ENCODE results near the gene DUSP9.
"Not testable (repeated sequence)": the region's sequence is repeated elsewhere in the genome, so short reads cannot be mapped to it uniquely, and the experiment has no call there.

The DUSP9 gene

DNA sequence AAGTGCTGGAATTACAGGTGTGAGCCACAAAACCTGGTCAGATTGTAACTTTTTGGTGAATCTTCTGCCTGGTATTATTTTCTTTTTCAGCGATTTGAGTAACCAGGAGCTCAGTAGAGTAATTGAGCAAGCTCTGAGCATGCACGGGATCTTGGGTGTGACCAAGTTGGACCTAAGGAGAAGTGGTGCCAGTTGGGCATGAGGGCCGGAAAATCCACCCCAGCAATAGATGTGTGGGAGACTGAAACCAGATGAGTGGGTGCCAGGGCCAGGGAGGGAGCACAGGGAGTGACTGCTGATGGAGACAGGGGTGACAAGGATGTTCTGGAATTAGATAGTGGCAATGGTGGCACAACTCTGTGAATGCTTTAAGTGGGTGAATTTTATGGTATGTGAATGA, 44.4 kb upstream of the DUSP9 start:
- DNase-seq (no peak), ATAC-seq (ENCODE audit: insufficient read depth, low read depth) (no peak)
- Histone ChIP-seq H3K9ac (ENCODE audit: low read depth, low read length) (no peak overlapping the region), H3K4me3 (ENCODE audit: low read depth in 1 of 2, low read length in 2 of 2) (no peak overlapping the region), H3K9me3 (ENCODE audit: insufficient read depth, low read length, severe bottlenecking) (no peaks in the 10 kb centered on the region), H3K4me2 (ENCODE audit: insufficient read depth, low read length) (no peak overlapping the region), H3K79me2 (ENCODE audit: insufficient read depth, low read length) (peaks cover 11% of the 10 kb centered on the region), H3K27me3 (ENCODE audit: insufficient read depth, low read length, poor library complexity) (no peaks in the 10 kb centered on the region), H2AFZ (ENCODE audit: low read depth, low read length) (no peak overlapping the region), H3K36me3 (ENCODE audit: insufficient read depth, low read length) (no peaks in the 10 kb centered on the region), H4K20me1 (ENCODE audit: insufficient read depth, low read length) (peaks cover 3% of the 10 kb centered on the region; the same call in 1 of the 2 replicates), H3K27ac (ENCODE audit: low read length) (no peak overlapping the region), H3K4me1 (ENCODE audit: insufficient read depth, low read length) (peaks cover 23% of the 10 kb centered on the region)
- no peak for TF ChIP-seq EZH2 (IDR thresholded peaks at IDR 0.05; ENCODE audit: borderline replicate concordance, low read depth, low read length, severe bottlenecking)
- TF ChIP-seq CTCF (IDR thresholded peaks at IDR 0.05; ENCODE audit: borderline replicate concordance, extremely low read depth, low read length, poor library complexity, severe bottlenecking), result no peak

GRCh38 chrX:153603131-153603656, 43.8 kb upstream of the DUSP9 start:
- H3K4me3 ChIP-seq (ENCODE audit: low read depth in 1 of 2, low read length in 2 of 2), result no peak overlapping the region
- no peaks in the 10 kb centered on the region for H3K27me3 ChIP-seq (ENCODE audit: insufficient read depth, low read length, poor library complexity)
- no peak overlapping the region for H3K27ac ChIP-seq (ENCODE audit: low read length)
- H2AFZ ChIP-seq (ENCODE audit: low read depth, low read length), result no peak overlapping the region
- no peaks in the 10 kb centered on the region for H4K20me1 ChIP-seq (ENCODE audit: insufficient read depth, low read length)
- H3K9me3 ChIP-seq (ENCODE audit: insufficient read depth, low read length, severe bottlenecking), result no peaks in the 10 kb centered on the region
- no peak overlapping the region for H3K9ac ChIP-seq (ENCODE audit: low read depth, low read length)
- no peaks in the 10 kb centered on the region for H3K36me3 ChIP-seq (ENCODE audit: insufficient read depth, low read length)
- no peak for TF ChIP-seq EZH2 (IDR thresholded peaks at IDR 0.05; ENCODE audit: borderline replicate concordance, low read depth, low read length, severe bottlenecking)
- TF ChIP-seq CTCF (IDR thresholded peaks at IDR 0.05; ENCODE audit: borderline replicate concordance, extremely low read depth, low read length, poor library complexity, severe bottlenecking), result no peak
- DNase-seq (no peak), ATAC-seq (ENCODE audit: insufficient read depth, low read depth) (no peak)
- H3K79me2 ChIP-seq (ENCODE audit: insufficient read depth, low read length), result peaks cover 5% of the 10 kb centered on the region
- no peak overlapping the region for H3K4me2 ChIP-seq (ENCODE audit: insufficient read depth, low read length)
- H3K4me1 ChIP-seq (ENCODE audit: insufficient read depth, low read length), result peaks cover 18% of the 10 kb centered on the region

DNA sequence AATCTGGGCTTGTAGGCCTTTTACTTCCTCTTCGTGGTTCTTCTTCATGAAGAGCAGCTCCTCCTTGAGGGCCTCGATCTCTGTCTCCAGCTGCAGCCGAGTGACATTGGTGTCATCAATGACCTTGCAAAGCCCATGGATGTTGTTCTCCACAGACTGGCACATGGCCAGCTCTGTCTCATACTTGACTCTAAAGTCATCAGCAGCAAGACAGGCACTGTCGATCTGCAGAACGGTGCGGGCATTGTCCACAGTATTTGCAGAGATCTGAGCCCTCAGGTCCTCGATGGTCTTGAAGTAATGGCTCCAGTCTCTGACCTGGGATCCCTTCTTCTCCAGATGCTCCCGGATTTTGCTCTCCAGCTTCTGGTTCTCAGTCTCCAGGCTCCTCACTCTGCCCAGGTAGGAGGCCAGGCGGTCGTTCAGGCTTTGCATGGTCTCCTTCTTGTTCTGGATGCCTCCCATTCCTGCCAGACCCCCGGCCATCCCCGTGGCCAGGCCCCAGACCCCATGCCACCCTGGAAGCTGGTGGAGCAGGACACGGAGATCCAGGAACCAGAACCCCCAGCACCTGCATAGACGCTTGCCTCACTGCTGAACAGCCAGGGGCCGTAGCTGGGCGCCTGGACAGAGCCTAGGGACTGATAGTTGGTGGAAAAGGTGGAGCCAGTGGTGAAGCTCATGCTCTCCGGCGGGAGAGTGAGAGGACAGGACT, 42.2 kb upstream of the DUSP9 start:
- H3K79me2 ChIP-seq (ENCODE audit: insufficient read depth, low read length); H3K36me3 ChIP-seq (ENCODE audit: insufficient read depth, low read length); DNase-seq; H3K27ac ChIP-seq (ENCODE audit: low read length); H3K9ac ChIP-seq (ENCODE audit: low read depth, low read length); H3K4me3 ChIP-seq (ENCODE audit: low read depth in 1 of 2, low read length in 2 of 2); H3K27me3 ChIP-seq (ENCODE audit: insufficient read depth, low read length, poor library complexity); H4K20me1 ChIP-seq (ENCODE audit: insufficient read depth, low read length); H3K4me2 ChIP-seq (ENCODE audit: insufficient read depth, low read length); H2AFZ ChIP-seq (ENCODE audit: low read depth, low read length); H3K9me3 ChIP-seq (ENCODE audit: insufficient read depth, low read length, severe bottlenecking); ATAC-seq (ENCODE audit: insufficient read depth, low read depth): not testable (repeated sequence)
- peaks cover 13% of the 10 kb centered on the region for H3K4me1 ChIP-seq (ENCODE audit: insufficient read depth, low read length)

DNA sequence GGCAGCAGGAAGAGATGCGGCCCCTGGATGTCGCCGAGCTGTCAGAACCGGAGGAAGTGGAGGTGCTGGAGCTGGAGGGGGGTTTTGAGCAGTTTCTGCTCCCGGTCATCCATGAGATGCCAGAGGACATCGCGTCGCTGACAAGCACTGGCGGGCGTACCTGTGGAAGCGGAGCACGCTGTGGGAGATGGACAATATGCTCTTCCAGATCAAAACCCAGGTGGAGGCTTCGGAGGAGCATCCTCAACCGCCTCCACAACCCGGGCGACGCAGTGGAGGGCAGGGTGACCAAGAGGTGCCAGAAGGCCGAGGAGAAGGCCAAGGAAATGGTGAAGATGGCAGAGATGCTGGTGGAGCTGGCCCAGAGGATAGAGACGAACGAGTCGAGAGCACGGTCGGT, 40.5 kb upstream of the DUSP9 start:
- Histone ChIP-seq H3K9ac (ENCODE audit: low read depth, low read length) (no peak overlapping the region), H3K27me3 (ENCODE audit: insufficient read depth, low read length, poor library complexity) (no peaks in the 10 kb centered on the region), H4K20me1 (ENCODE audit: insufficient read depth, low read length) (no peaks in the 10 kb centered on the region), H2AFZ (ENCODE audit: low read depth, low read length) (no peak overlapping the region), H3K27ac (ENCODE audit: low read length) (no peak overlapping the region), H3K9me3 (ENCODE audit: insufficient read depth, low read length, severe bottlenecking) (no peaks in the 10 kb centered on the region), H3K4me3 (ENCODE audit: low read depth in 1 of 2, low read length in 2 of 2) (no peak overlapping the region), H3K79me2 (ENCODE audit: insufficient read depth, low read length) (no peaks in the 10 kb centered on the region), H3K4me2 (ENCODE audit: insufficient read depth, low read length) (no peak overlapping the region), H3K36me3 (ENCODE audit: insufficient read depth, low read length) (no peaks in the 10 kb centered on the region), H3K4me1 (ENCODE audit: insufficient read depth, low read length) (no peaks in the 10 kb centered on the region)
- ATAC-seq (ENCODE audit: insufficient read depth, low read depth), result no peak
- no peak for DNase-seq
- no peak for TF ChIP-seq EZH2 (IDR thresholded peaks at IDR 0.05; ENCODE audit: borderline replicate concordance, low read depth, low read length, severe bottlenecking)
- no peak for TF ChIP-seq CTCF (IDR thresholded peaks at IDR 0.05; ENCODE audit: borderline replicate concordance, extremely low read depth, low read length, poor library complexity, severe bottlenecking)

Measured in DND-41 (cell line).